BJ (cell line): ENCODE measurements around the gene TMEM150B. TPM values are rescaled to one million over a fixed set of nuclear protein-coding genes. Genes with fewer than 3 reads are reported as not detected.
A peak's percentile ranks its signal among the peaks of the same experiment; 100 is the strongest.

ENCODE experiments used
- CTCF ChIA-PET: fragments of 350-600 bp; formaldehyde crosslinking; extraction: SDS; loops from one replicate; lab custom pipeline; 2021; ENCODE audit warnings: antibody characterized with exemption, inconsistent platforms; lab: Yijun Ruan, JAX
- POLR2A ChIA-PET: fragments of 300-600 bp; sonication (Branson Sonifier 250); formaldehyde crosslinking; extraction: SDS; loops from one replicate; lab custom pipeline; 2021; ENCODE audit warnings: antibody characterized with exemption; lab: Charles Lee
- DNase-seq: peaks from one replicate; pipeline ENCODE4 v3.0.0-alpha.2; 2011; ENCODE audit warnings: low read depth
- H3K27me3 ChIP-seq: 2 replicates; pipeline ENCODE4 v1.6.0; 2011; ENCODE audit warnings: low read length; ENCODE audit not compliant: control insufficient read depth, insufficient read depth
- H3K36me3 ChIP-seq: 2 replicates; pipeline ENCODE4 v1.5.1; 2011; ENCODE audit warnings: low read length; ENCODE audit not compliant: control insufficient read depth, insufficient read depth
- H3K4me3 ChIP-seq: 2 replicates; pipeline ENCODE4 v1.5.1; 2011; ENCODE audit warnings: low read depth, mild to moderate bottlenecking, control low read depth, low read length
- polyA plus RNA-seq: library from polyadenylated mRNA; depleted of rRNA; stranded (reverse); fragments of >200 nt; gene quantifications from 2 replicates; pipeline ENCODE4 v1.2.3, GENCODE V29; 2011
- TF ChIP-seq, protein P1 (sequence below): IDR thresholded peaks from 2 replicates; pipeline ENCODE4 v1.5.1; 2011; ENCODE audit warnings: low read depth, mild to moderate bottlenecking, control low read depth, inconsistent platforms, low read length, moderate library complexity; ENCODE audit not compliant: insufficient read depth

TMEM150B gene
- polyA plus RNA-seq, 1 experiment = not detected

DNA sequence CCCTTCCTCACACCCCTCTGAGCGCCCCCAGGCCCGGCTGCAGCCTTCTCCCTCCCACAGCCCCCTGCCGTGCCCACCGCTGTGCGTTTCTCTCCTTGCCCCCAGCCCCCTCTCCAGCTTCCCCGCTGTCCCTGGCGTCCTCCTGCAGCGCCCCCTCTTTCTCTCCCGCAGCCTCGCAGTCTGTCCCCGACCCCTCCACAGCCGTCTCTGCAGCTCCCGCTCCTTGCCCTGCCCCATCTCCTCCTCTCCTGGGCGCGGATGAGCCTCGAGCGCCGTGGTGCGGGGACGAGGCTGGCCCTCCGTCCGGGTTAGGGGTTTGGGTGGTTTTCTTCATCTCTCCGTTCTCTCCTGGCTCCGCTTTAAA, 15.6 kb upstream of the TMEM150B start:
- ChIA-PET CTCF (interaction anchor here (0.7 kb wide), 2 partner anchors 16 to 43 kb away, joined by 3 read pairs; partner anchors contain the start of genes TMEM150B and TMEM238), POLR2A (no interaction called here)
- no peaks in the 10 kb centered on the region; the same call in 1 of the 2 replicates for H3K27me3 ChIP-seq
- no peak for DNase-seq
- H3K4me3 ChIP-seq = peak overlapping the region; percentile 74
- peaks cover 15% of the 10 kb centered on the region for H3K36me3 ChIP-seq
- TF ChIP-seq, protein P1, sequence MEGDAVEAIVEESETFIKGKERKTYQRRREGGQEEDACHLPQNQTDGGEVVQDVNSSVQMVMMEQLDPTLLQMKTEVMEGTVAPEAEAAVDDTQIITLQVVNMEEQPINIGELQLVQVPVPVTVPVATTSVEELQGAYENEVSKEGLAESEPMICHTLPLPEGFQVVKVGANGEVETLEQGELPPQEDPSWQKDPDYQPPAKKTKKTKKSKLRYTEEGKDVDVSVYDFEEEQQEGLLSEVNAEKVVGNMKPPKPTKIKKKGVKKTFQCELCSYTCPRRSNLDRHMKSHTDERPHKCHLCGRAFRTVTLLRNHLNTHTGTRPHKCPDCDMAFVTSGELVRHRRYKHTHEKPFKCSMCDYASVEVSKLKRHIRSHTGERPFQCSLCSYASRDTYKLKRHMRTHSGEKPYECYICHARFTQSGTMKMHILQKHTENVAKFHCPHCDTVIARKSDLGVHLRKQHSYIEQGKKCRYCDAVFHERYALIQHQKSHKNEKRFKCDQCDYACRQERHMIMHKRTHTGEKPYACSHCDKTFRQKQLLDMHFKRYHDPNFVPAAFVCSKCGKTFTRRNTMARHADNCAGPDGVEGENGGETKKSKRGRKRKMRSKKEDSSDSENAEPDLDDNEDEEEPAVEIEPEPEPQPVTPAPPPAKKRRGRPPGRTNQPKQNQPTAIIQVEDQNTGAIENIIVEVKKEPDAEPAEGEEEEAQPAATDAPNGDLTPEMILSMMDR = peak; percentile 39; the same call in 1 of the 2 replicates

DNA sequence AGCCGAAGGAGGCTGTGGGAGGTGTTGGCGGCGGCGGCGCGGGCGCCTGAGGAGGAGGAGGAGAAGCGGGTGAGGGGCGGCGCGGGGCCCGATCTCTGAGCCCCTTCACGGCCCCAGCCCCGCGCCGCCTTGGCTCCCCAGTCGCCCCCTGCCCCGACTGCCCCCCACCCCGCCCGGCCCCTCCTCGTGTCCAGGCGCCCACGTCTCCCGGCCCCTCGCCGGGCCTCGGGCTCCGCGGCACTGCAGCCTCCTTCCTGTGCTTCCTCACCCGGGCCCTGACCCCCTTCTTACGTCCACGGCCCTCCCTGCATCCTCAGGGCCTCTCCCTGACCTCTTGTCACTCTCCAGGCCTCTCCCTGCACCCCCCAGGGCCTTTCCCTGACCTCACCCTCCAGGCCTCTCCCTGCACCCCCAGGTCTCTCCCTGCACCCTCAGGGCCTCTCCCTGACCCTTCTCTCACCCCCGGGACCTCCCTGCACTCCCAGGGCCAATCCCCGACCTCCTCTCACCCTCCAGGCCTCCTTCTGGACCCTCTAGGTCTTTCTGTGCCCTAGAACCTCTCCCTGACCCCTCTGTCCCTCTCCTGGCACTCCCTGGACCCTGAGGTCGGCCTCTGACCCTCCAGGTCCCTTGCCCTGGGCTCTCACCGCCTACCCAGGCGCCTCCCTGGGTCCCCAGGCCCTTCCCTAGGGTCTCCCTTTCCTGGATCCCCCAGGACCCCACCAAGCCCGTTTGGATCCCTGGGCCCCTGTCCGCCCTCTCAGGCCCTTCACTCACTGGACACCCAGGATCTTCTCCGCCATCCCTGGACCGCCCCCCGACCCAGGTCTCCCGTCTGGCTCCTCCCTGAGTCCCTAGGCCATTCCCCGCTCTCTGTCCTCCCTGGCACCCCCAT, 15.0 kb upstream of the TMEM150B start:
- TF ChIP-seq, protein P1 = no peak
- ChIA-PET POLR2A (interaction anchor here (0.9 to 1.8 kb wide), 4 partner anchors 26 to 67 kb away, joined by 3 to 6 read pairs (median 6); partner anchors contain the start of genes IL11 and TMEM238), CTCF (interaction anchor here (0.7 to 4.7 kb wide), 7 partner anchors 15 to 46 kb away, joined by 3 to 27 read pairs (median 4); partner anchors contain the start of genes TMEM150B and TMEM238)

DNA sequence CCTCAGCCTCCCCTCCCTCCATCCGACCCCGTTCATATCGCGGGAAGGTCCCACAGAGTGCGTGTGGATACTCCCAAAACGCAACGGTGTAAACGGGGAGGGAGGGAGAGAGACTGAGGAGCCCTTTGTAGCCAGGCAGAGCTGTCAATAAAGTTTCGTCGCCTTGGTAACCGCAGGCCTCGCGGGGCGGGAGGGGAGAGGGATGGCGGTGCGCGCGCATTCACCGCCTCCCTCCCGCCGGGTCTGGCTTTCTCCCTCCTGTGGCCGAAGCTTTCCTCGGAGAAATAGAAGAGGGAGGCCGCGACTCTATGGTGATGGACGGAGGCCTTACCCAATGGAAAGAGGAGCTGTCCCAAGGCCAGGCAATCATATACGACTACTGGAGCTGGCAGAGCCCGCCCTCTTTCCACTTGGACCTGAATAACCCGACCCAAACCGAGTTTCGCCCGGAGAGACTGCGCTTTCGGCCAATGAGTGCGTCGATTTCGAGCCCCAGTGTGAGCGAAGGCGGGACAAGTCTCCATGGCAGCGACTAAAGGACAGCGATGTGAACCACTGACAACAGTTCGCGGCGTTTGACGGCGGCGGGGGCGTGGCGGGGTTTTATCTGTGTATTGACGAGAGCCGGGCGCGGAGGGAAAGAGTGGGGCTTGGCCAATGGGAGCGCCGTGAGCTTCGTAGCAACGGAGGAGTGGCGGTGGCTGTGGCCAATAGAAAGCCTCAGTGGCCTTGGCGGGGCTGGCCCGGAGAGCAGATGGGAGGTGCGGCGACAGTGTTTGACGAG, 14.2 kb upstream of the TMEM150B start, which contains the start of gene KMT5C:
KMT5C (plus strand) TSS at position 772 of the 784 bp plus-strand sequence. CDS start 2,061 bp downstream, outside the sequence.
- TF ChIP-seq, protein P1 = peak; percentile 56
- Histone ChIP-seq H3K4me3 (peak within 1 kb of the TSS; percentile 74), H3K36me3 (peaks cover 15% of the 10 kb centered on the region), H3K27me3 (no peaks in the 10 kb centered on the region; the same call in 1 of the 2 replicates)
- peak; percentile 100 for DNase-seq
- POLR2A ChIA-PET = interaction anchor here (0.5 to 1.8 kb wide), 8 partner anchors 27 to 132 kb away, joined by 3 to 7 read pairs (median 6); partner anchors contain the start of genes IL11, PPP6R1, TMEM238 and UBE2S
- CTCF ChIA-PET = interaction anchor here (0.6 to 4.7 kb wide), 7 partner anchors 20 to 77 kb away, joined by 3 to 27 read pairs (median 4); partner anchors contain the start of gene TMEM238

More for the DNA sequence above, 15.0 kb upstream of the TMEM150B start:
- H3K4me3 ChIP-seq = peak overlapping the region; percentile 74
- DNase-seq = no peak
- H3K27me3 ChIP-seq = no peaks in the 10 kb centered on the region; the same call in 1 of the 2 replicates
- peaks cover 15% of the 10 kb centered on the region for H3K36me3 ChIP-seq

DNA sequence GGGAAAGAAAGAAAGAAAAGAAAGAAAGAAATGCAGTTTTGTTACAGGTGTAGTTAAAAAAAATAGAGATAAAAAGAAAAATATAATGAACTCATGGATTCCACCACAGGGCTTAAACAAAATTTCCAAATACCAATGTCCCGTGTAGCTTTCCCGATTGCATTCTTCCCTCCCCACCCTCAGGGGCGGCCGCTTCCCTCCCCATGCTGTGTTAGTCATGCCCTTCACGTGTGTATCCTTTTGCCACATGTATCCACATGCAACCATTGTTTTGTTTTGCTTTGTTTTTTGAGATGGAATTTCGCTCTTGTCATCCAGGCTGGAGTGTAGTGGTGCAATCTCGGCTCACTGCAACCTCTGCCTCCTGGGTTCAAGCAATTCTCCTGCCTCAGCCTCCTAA, 11.0 kb upstream of the TMEM150B start:
- ChIA-PET CTCF (interaction anchor here (4.7 kb wide), 1 partner anchor 34 kb away, joined by 27 read pairs; no protein-coding TSS in a partner anchor), POLR2A (no interaction called here)
- TF ChIP-seq, protein P1 = no peak
- H3K4me3 ChIP-seq = no peak overlapping the region
- H3K27me3 ChIP-seq = no peaks in the 10 kb centered on the region; the same call in 1 of the 2 replicates
- DNase-seq = no peak
- no peaks in the 10 kb centered on the region for H3K36me3 ChIP-seq
